WERI-Rb-1 (cell line): ENCODE results near the gene CCDC81.
"Not testable (repeated sequence)": the region's sequence is repeated elsewhere in the genome, so short reads cannot be mapped to it uniquely, and the experiment has no call there.

Experiments
- DNase-seq: peaks from one replicate; pipeline ENCODE4 v3.0.0-alpha.2; 2020
- H3K27ac ChIP-seq: fragments of 250-450 bp; sonication (Bioruptor Pico); 2 replicates; pipeline ENCODE4 v1.5.1; 2020; ENCODE audit warnings: mild to moderate bottlenecking, moderate library complexity
- H3K27me3 ChIP-seq: fragments of 250-450 bp; sonication (Bioruptor Pico); 2 replicates; pipeline ENCODE4 v1.5.1; 2021; ENCODE audit warnings: mild to moderate bottlenecking, low read depth, moderate library complexity; ENCODE audit not compliant: insufficient read depth, severe bottlenecking
- H3K36me3 ChIP-seq: fragments of 250-450 bp; sonication (Bioruptor Pico); 2 replicates; pipeline ENCODE4 v1.5.1; 2020; ENCODE audit warnings: mild to moderate bottlenecking, moderate library complexity
- H3K4me3 ChIP-seq: 2 replicates; pipeline ENCODE4 v1.5.1; 2011; ENCODE audit warnings: low read depth, mild to moderate bottlenecking, control low read depth, low read length
- H3K9me3 ChIP-seq: fragments of 250-450 bp; sonication (Bioruptor Pico); 2 replicates; pipeline ENCODE4 v1.5.1; 2021; ENCODE audit warnings: mild to moderate bottlenecking, moderate library complexity; ENCODE audit not compliant: severe bottlenecking
- CTCF ChIP-seq: IDR thresholded peaks from 2 replicates; pipeline ENCODE4 v1.5.1; 2011; ENCODE audit warnings: low read depth, mild to moderate bottlenecking, control low read depth, inconsistent platforms, low read length

Gene CCDC81

GRCh38 chr11:86374586-86374985 lies at the start of gene CCDC81:
TSS of gene CCDC81 (plus strand) at chr11:86374887. CDS start at chr11:86375164, 277 bp downstream.
- no peak for DNase-seq
- H3K4me3 ChIP-seq: no peak within 1 kb of the TSS

GRCh38 chr11:86335131-86335767 lies 39.4 kb upstream of the CCDC81 start:
- TF ChIP-seq CTCF: no peak
- Histone ChIP-seq H3K27ac (no peak overlapping the region), H3K27me3 (no peaks in the 10 kb centered on the region), H3K4me3 (no peak overlapping the region), H3K9me3 (peaks cover 8% of the 10 kb centered on the region), H3K36me3 (peaks cover 22% of the 10 kb centered on the region)
- DNase-seq: no peak

More at GRCh38 chr11:86374586-86374985, at the start of gene CCDC81:
- no peak for TF ChIP-seq CTCF
- H3K36me3 ChIP-seq: no peaks in the 10 kb centered on the region
- no peak within 1 kb of the TSS for H3K27ac ChIP-seq
- no peaks in the 10 kb centered on the region for H3K27me3 ChIP-seq
- H3K9me3 ChIP-seq: no peaks in the 10 kb centered on the region

GRCh38 chr11:86337227-86337626 lies 37.5 kb upstream of the CCDC81 start:
- H3K9me3 ChIP-seq: peaks cover 8% of the 10 kb centered on the region
- no peak overlapping the region for H3K4me3 ChIP-seq
- no peak overlapping the region for H3K27ac ChIP-seq
- TF ChIP-seq CTCF: no peak
- no peaks in the 10 kb centered on the region for H3K27me3 ChIP-seq
- no peak for DNase-seq
- H3K36me3 ChIP-seq: peaks cover 22% of the 10 kb centered on the region

GRCh38 chr11:86341382-86341781 lies 33.3 kb upstream of the CCDC81 start:
- TF ChIP-seq CTCF: no peak
- DNase-seq: no peak
- Histone ChIP-seq H3K9me3 (no peaks in the 10 kb centered on the region), H3K27ac (no peak overlapping the region), H3K4me3 (no peak overlapping the region), H3K27me3 (no peaks in the 10 kb centered on the region), H3K36me3 (peaks cover 13% of the 10 kb centered on the region)

- no peak for DNase-seq
- Histone ChIP-seq H3K9me3 (no peaks in the 10 kb centered on the region), H3K27ac (no peak overlapping the region), H3K27me3 (no peaks in the 10 kb centered on the region), H3K36me3 (peaks cover 6% of the 10 kb centered on the region), H3K4me3 (no peak overlapping the region)
- no peak for TF ChIP-seq CTCF
Measured at GRCh38 chr11:86346513-86346912, 28.2 kb upstream of the CCDC81 start.

GRCh38 chr11:86355256-86355655 lies 19.4 kb upstream of the CCDC81 start:
- no peak overlapping the region for H3K4me3 ChIP-seq
- no peak overlapping the region for H3K27ac ChIP-seq
- TF ChIP-seq CTCF: no peak
- DNase-seq: no peak
- H3K27me3 ChIP-seq: no peaks in the 10 kb centered on the region
- H3K9me3 ChIP-seq: no peaks in the 10 kb centered on the region
- H3K36me3 ChIP-seq: no peaks in the 10 kb centered on the region

- H3K27ac ChIP-seq, H3K4me3 ChIP-seq, H3K27me3 ChIP-seq, H3K9me3 ChIP-seq, DNase-seq, H3K36me3 ChIP-seq: not testable (repeated sequence)
Measured at GRCh38 chr11:86357412-86357811, 17.3 kb upstream of the CCDC81 start.
